Measurements from ENCODE around the gene GCN1. TPM values are rescaled to one million over a fixed set of nuclear protein-coding genes. Genes with fewer than 3 reads are reported as not detected.

The GCN1 gene
- total RNA-seq, 1 experiment from 2014 or later, result 61.8 TPM

DNA sequence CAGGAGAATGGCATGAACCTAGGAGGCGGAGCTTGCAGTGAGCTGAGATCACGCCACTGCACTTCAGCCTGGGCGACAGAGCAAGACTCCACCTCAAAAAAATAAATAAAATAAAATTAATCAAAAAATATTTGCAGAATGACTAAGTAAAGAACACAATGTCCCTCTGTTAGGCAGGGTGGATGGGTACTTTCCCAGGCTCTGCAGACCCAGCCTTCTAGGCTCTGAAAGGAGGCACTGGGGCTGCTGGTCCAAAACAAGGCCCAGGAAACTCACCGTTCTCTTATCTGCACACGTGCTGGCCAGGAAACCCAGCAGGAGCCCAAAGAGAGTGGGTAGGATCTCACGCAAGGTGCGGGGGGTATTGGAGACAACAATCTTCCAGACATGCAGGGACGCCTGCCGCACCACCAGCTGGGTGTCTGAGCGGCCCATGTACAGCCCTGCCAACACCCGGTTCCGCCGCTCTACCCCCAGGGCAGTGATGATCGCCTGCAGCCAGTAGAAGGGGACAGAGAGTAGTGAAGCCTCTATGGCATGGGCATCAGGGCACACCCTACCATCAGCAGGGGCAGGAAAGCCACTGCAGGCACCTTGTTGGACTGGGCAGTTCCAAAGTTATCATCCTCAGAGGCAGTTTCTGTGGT lies 52.2 kb downstream of the GCN1 start:
- no peak for DNase-seq (ENCODE audit: low read depth)

DNA sequence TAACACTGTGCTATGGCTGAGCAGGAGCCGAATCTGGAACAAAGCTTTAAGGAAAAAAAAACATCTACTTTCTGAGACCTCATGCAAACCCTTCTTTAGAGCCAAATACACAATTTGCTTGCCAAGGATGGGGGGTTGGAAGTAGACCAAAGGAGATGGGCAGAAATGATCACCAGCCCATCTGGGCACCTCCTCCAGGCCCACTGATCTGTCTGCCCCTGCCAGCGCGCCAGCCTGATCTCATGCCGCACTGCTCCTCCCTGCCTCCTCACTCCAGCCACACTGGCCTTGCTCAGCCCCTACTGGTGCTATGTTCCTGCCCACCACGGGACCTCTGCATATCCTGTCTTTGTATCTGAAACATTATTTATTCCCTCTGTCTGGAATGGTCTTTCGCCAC lies 53.2 kb downstream of the GCN1 start:
- DNase-seq (ENCODE audit: low read depth), result no peak

DNA sequence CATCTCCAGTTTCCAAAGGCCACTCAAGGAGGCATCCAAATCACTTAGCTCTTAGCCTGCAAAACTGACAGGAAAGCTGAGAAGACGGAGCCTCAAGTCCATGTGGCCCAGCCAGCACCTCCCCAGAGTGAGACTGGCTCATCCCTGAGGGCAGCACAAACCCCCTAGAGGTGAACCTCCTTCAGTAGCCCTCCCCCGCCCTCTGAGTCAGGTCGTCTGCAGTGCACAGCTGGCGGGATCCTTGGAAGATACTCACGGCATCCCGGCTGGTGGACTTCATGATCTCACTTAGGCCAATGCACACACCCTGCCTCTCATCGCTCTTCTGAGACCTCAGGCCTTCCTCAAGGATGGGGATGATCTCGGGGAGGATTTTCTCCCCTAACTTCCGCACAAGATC lies 53.9 kb downstream of the GCN1 start:
- no peak for DNase-seq (ENCODE audit: low read depth)

DNA sequence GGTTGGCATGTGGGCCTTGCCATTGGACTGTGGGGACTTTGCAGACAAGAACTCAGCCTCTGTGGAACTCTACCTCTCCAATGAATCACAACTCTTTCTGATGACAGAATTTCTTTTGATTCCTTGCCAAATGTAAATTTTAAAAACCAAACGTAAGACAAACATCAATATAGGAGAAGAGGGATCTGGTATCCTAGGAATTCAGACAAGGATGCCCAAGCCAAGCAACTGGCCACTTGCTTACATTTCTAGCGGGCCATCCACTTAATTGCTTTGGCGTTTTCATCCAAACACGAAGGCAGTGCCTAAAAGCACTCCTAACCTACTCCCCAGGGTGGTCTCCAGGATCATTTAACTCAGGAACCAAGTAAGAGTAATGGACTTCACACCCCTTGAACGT lies 54.6 kb downstream of the GCN1 start:
- no peak for DNase-seq (ENCODE audit: low read depth)

DNA sequence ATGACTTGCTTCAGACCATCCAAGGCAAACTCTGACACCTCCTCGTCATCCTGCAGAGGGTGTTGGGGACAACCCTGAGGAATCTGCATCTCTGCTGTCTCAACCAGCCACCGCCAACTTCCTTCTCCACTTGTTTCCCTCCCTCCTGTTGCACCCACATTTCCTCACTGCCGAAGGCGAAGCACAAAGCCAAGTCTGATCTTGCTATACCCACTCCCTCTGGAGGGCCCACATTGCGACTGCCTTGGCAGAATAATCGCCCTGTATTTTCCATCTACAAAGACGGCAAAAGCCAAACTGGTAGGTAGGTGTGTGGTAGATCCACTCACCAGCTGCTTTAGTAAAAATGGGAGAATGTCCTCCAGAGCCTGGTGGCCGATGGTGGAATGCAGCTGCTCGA lies 56.1 kb downstream of the GCN1 start:
- no peak for DNase-seq (ENCODE audit: low read depth)

DNA sequence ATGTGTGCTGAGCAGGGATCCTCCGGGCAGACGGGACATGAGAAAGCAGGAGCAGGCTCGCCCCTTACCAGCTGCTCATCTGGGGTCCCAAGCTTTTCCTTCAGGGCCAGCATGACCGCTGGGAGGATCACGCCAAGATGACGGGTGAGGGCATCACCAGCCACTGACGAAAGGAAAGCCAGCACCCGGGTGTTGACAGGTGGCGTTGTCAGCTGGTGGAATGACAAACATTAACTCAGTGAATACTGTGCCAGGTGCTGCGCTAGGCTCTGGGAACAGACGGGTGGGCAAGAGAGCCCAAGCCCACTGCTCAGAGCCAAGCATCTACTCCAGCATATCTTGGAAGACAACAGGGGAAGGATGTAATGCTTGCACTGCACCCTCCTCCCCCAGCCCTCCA lies 56.7 kb downstream of the GCN1 start:
- no peak for DNase-seq (ENCODE audit: low read depth)

DNA sequence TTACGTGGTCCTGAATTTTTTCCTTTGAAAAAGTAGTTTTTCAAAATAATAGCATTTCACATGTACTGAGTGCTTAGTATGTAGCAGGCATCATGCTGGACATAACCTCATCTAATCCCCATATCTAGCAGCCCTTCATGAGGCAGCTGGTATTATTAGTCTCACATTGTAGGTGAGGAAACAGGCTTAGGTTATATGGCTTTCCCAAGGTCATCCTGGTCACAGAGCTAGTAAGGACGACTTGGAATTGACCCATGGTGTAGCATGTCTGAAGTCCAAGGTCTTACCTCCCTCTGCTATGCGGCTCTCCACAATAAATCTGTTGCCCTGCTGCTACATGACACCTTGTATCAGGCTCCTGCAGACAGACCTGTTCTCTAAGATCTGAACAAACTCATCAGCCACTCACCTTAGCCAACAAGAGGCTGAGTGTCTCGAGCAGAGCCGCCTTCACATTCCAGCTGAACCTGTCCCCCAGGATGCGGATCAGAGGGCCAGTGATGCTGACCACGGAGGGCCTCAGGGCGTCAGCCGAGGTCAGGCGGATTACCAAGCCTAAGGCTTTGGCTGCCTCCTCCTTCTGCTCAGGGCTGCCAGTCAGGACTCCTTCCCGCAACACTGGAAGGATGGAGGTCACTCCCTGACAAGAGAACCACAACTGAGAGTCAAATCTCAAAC lies 58.3 kb downstream of the GCN1 start:
- peak; percentile 30 for DNase-seq (ENCODE audit: low read depth)

DNA sequence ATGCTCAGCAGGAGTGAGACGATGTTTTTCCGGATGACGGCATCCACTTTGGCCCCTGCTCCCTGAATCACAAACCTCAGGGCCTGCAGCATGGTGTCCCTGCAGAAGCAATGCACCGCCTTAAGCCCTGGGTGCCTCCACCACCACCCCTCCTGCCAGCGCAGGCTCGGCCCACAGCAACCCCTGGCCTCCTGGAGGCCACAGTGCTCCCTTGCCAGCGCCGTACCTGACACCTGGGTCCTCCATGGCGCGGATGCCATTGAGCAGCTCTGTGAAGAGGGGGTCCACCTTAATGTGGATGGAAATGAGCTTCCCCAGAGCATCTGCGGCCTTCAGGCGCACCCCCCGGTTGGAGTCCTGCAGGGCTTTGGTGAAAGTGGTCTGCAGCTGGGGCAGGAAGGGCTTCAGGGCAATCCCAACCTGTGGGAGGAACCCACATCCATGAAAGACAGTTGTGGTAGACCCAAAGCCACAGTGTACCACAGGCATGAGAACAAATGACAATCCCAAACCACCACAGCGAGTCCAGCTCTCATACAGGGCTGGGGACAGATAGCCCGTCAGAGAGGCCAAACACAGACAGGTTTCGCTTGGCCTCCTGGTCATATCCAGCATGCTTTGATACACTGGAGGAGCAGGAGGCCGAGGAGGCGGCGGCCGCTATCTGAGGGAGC lies 60.1 kb downstream of the GCN1 start:
- no peak for DNase-seq (ENCODE audit: low read depth)

DNA sequence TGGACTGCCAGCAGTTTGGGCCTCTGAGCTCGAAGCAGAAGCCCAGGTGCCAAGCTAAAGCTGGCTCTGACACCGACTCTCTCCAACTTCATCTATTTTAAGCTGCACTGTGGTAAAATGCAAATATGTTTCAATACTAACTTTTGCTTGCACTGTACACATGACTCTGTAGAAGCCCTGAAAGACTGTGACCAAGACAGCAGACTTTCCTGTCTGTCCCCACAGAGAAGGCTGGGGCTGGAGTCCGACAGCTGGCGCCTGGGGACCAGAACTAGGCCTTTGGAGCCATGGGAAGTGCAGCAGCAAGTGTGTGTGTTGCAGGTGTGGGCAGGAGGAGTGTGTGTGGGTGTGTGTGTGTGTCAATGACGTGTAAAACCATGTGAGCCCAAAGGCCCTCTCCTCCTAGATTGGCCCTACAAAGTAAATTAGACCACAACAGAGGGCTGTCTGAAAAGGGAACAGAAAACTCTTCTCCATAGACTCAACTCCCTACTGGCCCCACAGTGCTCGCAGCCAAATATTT lies 61.6 kb downstream of the GCN1 start:
- no peak for DNase-seq (ENCODE audit: low read depth)

DNA sequence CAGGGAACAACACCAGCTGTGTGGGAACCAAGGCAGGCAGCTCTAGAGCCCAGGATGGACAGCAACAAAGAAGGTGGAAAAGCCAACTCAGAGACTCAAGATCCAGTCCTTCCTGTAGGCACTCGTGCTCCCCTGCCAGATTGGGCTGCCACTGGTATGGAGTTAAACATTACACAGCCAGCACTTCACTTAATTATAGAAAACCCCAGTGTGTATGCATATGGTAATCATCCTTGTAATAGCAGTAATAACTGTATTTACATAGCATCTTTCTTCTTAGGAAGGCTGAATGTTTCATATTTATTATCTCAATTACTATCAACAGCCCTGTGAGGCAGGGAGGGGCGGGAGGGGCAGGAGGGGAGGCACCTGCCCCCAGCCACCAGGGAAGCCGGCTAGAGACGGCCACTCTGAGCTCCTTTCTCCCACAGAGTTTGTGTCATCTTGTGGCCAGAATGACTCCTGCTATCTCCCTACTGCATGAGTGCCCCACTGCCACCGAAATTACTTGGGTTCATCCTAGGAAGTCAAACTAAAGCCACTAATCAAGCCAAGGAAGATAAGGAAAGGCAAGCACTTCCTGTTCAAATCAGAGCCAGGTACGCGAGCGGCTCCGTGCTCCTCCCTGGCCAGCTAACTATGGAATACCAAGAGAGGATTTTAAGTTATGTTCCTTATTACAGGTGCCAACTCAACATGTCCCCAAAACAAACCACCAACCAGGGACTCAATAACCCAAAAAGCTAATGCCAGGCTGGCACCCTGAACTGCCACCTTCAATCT lies 62.3 kb downstream of the GCN1 start:
- no peak for DNase-seq (ENCODE audit: low read depth)

DNA sequence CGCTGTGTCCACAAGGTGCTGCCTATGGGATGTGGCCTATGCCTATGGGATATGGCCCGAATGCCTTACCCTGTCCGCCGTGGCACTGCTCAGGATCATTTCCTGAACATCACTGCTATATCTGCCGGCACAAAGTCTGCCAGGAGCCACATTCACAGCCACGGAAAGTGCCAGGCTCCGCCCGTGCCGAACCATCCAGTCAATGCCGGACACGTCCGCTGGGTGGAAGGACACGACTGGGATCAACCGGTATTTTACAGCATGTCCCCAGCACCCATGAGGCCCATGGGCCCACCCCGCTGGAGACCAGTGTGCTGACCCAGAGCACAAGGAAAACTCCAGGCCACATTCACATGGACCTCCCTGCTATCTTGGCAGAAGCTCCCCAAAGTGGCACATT lies 63.4 kb downstream of the GCN1 start:
- DNase-seq (ENCODE audit: low read depth), result no peak

DNA sequence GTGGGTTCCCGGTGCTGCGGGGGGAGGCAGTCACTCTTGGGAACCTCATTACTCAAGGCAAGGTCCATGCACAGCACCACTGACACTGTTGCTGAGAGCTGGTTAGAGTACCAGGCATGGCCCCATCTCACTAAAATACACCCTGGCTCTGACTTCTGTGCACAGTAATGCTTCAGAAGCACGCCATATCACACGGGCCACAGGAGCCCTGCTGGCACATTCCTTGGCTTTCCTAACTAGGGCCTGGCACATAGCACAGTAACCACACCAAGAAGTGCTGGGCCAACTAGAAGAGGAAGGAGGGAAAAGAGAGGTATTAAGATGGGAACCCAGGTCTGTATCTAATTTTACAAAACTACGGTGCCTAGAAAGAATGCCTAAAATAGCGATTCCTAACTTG lies 64.5 kb downstream of the GCN1 start:
- DNase-seq (ENCODE audit: low read depth), result no peak

DNA sequence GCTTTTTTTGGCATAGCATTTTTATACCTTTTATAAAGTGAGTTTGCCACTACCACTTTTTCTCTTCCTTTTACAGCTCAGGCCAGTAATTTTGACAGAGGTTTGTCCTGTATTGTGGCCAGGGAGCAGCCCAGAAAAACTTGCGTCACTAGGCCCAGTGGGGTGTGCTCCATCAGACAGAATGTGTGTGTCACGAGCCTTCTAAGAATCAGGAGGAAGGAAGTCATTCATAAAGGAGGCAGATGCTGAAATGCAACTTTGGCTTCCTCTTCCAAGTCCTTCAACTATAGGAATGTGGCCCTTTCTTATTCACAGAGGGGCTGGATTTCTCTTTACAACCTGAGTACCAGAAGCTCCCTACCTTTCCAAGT lies 67.9 kb downstream of the GCN1 start:
- DNase-seq (ENCODE audit: low read depth), result no peak

DNA sequence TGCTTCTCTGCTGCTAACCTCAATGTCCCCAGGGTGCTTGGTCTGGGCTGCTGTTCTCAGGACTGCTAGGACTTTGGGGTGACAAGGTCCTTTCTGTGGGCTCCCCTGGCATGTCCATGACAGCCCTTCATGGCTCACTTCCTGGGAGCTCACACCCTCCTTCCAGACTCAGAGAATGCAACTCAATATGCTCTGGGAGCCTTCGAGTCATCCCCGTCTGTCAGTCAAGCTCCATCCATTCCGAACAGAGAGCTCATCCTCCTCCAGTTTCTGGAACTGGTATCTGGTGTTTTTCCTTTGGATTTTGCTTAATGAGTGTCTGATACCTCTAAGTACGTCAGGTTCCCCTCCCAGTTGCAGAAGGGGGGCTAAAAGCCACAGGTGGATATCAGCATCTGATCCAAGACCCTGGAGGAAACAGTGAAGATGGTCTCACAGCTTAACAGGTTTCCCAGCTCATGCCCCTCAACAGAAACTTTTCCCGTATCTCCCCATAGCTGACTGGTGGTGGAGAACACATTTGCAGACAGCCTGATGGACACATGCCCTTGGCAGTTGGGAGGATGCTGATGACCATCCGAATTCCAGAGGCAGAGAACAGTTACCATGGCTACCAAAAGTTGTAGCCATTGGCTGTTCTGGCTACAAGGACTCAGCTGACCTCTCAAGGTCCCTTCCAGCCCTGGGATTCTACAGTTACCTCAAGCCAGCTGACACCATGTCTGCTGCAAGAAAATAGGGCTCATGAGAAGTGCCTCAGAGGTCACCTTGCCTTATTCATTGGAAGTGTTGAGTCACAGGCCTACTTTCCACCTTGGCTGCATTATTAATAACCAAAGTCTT lies 68.5 kb downstream of the GCN1 start:
- DNase-seq (ENCODE audit: low read depth), result peak; percentile 32

DNA sequence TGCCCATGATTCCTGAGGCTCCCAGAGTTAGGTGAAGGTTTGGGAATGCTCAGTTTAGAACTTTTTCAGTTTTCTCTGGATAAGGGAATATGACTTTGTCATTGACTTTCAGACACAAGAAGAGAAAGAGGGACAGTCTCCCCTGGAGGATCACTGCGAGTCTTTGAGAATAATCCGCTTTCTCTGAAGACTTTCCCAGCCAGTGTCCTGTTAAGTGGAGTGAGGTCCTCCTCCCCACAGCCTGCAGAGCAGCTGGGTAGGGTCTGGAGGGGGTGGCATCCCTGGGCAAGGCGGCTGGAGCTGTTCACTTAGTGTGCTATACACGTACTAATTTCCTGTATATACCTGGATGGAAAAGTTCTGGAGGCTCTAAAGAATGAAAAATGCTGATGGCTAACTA lies 69.5 kb downstream of the GCN1 start:
- DNase-seq (ENCODE audit: low read depth), result no peak

DNA sequence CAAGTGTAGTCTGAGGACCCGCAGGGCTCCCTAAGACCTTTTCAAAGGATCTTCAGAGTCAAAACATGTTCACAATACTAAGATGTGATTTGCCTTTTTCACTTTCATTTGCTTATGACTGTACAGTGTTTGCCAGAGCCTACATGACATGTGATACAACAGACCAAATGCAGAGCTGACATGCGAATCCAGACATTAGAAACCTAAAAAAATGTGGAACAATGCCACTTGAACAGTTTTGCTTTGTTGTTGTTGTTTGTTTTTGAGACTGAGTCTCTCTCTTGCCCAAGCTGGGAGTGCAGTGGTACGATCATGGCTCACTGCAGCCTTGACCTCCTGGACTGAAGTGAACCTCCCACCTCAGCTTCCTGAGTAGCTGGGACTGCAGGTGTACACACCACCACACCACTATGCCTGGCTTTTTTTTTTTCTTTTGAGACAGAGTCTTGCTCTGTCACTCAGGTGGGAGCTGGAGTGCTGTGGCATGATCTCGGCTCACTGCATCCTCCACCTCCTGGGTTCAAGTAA lies 72.7 kb downstream of the GCN1 start:
- DNase-seq (ENCODE audit: low read depth), result no peak

DNA sequence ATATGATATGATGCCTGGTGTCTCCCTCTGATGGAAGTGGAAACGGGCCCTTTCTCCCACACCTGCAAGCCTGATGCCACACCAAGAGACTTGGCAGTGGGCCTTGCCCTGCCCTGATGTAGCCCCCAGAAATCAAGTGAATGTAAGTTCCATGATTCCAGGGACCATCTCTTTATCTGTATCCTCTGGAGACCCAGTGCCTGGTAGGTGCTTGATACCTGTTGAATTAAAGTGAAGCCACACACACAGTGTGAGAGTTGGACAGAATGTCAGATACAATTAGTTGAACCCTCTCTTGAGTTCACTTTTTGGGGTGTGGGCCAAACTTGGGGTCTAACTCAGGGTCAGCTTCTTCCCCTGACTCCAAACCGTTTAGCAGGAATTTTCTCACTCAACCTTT lies 73.2 kb downstream of the GCN1 start:
- DNase-seq (ENCODE audit: low read depth), result no peak

DNA sequence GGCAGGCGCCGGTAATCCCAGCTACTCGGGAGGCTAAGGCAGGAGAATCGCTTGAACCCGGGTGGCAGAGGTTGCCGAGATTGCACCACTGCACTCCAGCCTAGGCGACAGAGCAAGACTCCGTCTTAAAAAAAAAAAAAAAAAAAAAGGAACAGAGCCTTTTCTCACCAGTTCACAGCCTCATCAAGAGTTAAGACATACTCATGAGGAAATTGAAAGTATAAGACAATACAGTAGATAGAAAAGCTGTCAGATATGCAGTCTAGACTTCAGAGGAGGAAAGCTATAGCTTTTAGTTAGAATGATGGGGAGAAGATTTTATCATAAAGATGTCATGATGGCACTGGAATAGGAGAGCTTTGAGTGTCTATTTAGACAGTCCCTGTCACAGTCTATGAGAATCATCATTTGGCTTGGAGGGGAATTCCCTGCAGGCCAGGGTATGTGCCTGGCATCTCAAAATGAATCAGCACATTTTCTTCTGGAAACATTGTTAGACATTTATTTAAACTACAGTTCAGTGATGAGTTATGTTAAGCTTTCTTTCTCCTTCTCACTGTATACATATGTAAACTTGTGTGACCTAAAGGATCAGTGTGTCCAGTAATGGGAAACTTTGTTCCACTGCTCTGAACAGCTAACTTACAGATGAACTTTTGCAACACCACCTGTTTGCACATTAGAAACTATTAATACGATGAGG lies 75.1 kb downstream of the GCN1 start:
- DNase-seq (ENCODE audit: low read depth), result peak; percentile 44

DNA sequence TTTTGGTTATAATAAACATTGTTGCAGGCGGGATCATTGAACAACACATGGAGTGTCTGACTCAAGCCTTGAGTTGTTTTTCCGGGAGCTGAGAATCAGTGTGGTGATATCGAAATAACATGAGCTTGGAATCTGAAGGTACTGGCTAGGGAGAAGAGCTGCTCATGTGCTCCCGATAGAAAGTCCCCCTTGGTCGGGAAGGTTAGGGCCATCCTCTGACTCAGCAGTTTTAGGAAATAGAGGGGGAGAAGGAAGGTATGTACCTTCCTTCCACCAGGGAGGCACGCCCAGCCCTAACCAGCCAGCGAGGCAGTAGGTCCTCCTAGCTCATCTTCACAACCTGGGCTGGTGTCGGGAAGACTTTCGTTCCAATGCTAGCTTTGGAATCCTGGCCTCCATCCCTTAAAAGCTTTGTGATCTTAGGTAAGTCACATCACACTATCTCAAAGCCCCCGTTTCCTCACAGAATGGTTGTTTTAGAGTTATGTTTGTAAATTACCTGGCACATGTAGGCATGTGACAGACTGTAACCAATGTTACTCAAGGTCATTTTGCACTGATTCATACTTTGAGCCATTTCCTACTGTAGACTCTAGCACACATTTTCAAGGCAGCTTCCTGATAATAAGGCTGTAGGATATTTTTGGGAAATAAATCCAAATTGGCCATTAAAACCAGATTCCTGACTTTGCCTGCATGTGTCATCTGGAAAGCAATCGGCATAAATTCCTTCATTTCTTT lies 76.0 kb downstream of the GCN1 start:
- peak; percentile 42 for DNase-seq (ENCODE audit: low read depth)

DNA sequence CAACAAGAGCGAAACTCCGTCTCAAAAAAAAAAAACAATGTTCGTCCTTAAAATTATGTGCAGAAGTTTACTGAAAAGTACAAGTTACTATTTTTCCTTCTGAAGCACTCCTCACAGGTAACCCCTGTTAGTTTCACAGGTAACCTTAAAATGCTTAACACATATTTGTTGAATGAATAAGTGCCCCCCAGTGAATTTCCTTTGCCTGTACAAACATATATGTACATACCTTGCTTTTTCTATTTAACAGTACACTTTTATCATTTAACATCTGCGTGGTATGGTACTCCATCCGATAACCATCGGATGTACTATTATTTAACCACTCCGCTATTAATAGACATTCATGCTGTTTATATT lies 76.6 kb downstream of the GCN1 start:
- DNase-seq (ENCODE audit: low read depth), result no peak

Data from M059J (cell line).